D721Med (cell line): Measurements from ENCODE around the gene TMEM178B.

Experiments used
- DNase-seq: peaks from one replicate; pipeline ENCODE4 v3.0.0; 2011; ENCODE audit warnings: low spot score; ENCODE audit not compliant: insufficient read length
- FAIRE-seq: peaks from 2 replicates; lab custom pipeline; 2011; peaks lifted over from hg19 to GRCh38; lab: Jason Lieb, UNC
- TF ChIP-seq, protein P1 (sequence below): IDR thresholded peaks from 2 replicates; pipeline ENCODE4 v1.5.1; 2012; ENCODE audit warnings: mild to moderate bottlenecking, control low read depth; ENCODE audit not compliant: insufficient read depth; ENCODE audit errors: missing control alignments

The TMEM178B gene

DNA sequence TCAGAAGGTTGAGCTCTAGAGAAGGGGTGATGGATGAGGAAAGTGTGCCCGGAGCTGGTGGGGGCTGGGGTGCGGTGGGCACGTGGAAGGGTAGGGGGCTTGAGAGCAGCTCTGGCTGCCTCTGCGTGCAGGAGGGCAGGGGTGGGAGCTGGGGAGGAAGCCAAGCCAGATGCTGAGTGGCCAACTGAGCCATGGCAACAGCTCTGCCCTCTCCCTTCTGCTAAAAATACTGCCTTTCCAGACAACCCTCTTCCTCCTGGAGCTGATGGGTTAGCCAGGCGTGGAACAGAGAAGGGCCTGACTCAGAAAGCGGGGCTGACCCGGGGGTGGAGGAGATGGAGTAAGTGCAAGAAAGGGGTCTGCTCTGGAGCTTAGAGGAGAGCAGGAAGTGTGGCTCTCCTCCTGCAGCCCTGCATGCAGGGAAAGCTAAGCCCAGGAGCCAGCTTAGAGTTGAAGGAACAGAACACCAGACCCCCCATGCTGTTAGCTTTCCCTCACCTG is 362.8 kb downstream of the TMEM178B start:
- TF ChIP-seq, protein P1, sequence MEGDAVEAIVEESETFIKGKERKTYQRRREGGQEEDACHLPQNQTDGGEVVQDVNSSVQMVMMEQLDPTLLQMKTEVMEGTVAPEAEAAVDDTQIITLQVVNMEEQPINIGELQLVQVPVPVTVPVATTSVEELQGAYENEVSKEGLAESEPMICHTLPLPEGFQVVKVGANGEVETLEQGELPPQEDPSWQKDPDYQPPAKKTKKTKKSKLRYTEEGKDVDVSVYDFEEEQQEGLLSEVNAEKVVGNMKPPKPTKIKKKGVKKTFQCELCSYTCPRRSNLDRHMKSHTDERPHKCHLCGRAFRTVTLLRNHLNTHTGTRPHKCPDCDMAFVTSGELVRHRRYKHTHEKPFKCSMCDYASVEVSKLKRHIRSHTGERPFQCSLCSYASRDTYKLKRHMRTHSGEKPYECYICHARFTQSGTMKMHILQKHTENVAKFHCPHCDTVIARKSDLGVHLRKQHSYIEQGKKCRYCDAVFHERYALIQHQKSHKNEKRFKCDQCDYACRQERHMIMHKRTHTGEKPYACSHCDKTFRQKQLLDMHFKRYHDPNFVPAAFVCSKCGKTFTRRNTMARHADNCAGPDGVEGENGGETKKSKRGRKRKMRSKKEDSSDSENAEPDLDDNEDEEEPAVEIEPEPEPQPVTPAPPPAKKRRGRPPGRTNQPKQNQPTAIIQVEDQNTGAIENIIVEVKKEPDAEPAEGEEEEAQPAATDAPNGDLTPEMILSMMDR, result no peak
- DNase-seq (no peak), FAIRE-seq (no peak)

DNA sequence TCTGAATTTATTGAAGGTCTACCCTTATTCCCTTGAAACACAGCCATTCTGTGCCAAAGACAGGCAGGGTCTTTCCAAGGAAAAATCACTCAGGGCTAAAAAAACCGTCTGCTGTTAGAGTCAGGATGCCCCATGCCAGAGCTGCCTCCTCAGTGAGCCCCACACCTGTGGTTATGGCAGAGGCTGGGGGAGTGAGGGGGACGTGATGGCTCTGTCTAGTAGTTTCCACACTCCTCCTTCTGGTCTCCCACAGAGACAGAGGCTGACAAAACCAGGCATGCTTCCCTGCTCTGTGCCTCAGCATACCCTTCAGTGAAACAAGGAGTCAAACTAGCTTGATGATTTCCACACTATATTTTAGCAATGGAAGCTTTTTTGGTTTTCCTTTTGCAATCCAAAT is 365.3 kb downstream of the TMEM178B start:
- TF ChIP-seq, protein P1, result no peak
- FAIRE-seq (no peak), DNase-seq (no peak)

DNA sequence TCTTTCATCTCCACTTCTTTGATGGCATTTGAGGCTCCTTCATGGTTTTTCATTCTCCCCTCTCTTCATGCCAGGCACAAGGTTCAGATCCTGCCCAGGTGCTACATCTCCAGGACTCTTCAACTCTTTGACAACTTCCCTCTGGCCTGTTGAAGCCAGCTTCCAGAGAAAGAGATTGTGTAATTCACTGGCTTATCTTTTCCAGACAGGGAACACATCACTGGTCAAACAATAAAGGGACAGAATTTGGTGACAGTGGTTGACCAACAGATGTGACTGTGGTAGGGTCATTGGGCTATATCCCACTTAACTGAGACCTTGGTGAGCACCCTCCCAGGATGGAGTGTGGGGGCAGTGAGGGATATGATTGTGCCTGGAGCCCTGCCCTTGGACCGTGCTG is 365.9 kb downstream of the TMEM178B start:
- no peak for FAIRE-seq

DNA sequence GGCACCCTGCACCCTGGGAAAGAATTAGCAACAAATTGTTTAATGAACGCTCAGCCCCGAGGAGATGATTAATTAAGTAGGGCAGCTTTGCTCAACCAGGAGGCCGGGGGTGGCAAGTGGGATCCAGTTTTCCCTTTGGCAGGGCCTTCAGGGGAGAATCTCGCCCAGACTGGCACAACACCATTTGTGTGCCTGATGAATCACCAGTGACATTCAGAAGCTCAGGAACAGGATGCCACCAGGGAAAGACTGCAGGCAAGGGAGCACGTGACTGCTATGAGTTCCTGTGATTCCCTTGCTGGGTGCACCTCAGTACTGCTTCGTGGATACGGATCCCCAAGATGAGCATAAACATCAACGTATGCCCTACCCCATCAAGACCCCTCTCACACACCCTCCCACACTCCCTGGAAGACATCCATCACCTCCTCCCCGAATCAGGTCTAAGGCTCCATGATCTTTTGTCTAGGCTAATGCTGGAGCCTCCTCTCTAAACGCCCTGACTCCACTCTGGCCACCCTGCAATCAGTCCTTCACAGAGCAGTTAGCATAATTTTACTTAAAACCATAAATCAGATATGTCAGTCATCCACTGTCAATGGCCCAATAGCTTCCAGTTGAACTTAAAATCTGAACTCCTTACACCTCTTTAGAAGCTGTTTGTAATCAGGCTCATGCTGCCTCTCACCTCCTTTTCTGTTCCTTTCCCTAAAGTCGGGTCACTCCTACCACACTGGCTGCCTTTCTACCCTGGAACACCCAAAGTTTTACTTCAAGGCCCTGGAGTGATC is 368.2 kb downstream of the TMEM178B start:
- no peak for FAIRE-seq
- TF ChIP-seq, protein P1, result no peak

More for the DNA sequence above, 365.9 kb downstream of the TMEM178B start:
- no peak for DNase-seq
- TF ChIP-seq, protein P1, result no peak

DNA sequence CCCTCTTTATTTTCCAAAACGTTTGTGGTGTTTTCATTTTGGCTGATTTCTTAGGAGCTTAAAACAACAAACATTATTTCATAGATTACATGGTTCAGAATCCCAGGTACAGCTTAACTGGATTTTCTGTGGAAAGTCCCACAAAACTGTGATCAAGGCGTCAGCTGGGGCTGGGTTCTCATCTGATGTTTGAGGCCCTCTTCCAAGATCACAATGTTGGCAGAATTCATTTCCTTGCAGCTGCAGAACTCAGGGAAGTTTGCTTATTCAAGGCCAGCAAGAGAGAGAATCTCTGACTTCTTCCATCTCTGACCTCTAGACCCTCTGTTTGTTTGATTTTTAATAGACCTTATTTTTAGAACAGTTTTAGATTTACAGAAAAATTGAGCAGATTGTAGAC is 368.9 kb downstream of the TMEM178B start:
- TF ChIP-seq, protein P1, result no peak
- no peak for DNase-seq
- FAIRE-seq, result no peak

More for the DNA sequence above, 368.2 kb downstream of the TMEM178B start:
- no peak for DNase-seq

DNA sequence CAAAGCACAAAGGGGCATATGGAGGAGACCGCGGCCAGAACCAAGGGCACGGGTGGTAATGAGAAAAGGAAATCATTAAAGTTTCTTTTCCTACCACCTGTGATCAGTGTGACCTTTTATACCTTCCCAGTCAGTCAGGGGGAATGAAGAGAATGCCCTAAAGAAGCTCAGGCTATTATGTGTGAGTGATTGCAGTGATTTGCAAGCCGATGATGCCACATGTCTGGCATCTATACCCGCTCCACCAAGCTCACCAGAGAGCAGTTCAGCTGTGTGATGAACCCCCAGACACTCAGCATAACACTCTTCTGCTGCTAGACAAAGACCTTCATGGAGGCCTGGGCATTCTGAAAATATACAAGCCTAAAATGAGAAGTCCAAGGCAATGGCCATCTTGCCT is 371.1 kb downstream of the TMEM178B start:
- DNase-seq, result no peak
- TF ChIP-seq, protein P1, result no peak
- FAIRE-seq, result no peak

DNA sequence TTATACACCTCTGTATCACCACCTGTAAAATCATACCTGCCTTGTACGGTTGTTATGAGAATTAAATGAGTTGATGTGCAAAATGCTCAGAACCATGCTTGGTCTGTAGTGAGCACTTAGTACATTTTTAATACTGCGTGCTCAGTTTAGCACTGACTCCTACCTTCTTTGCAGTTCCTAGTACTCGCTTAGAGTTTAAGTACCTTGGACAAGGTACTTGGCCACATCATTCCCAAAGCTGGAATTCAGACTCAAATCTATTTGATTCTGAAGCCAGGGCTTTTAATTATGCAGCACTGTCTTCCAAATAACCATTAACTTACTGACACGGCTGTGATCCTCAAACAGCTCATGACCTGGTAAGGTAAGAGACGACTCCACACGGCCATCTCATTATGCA is 377.4 kb downstream of the TMEM178B start:
- TF ChIP-seq, protein P1, result no peak
- DNase-seq (no peak), FAIRE-seq (no peak)
